H1 (cell line): ENCODE data around the gene ATOH8. TPM values are rescaled to one million over a fixed set of nuclear protein-coding genes. Genes with fewer than 3 reads are reported as not detected.

ENCODE experiments used
- CTCF ChIA-PET: fragments of 300-600 bp; sonication (Branson Sonifier 250); formaldehyde crosslinking; loops from one replicate; lab custom pipeline; 2021; ENCODE audit not compliant: partially characterized antibody; lab: Charles Lee
- POLR2A ChIA-PET: fragments of 300-600 bp; sonication (Branson Sonifier 250); formaldehyde crosslinking; loops from one replicate; lab custom pipeline; 2021; ENCODE audit warnings: inconsistent platforms; ENCODE audit not compliant: partially characterized antibody; lab: Charles Lee
- DNase-seq, 2 experiments: peaks; one replicate each; pipeline versions ENCODE4 v3.0.0 to v3.0.0-alpha.2; 2010 to 2022; ENCODE audit warnings: low spot score in 2 of 2, low read depth in 1 of 2, mixed read lengths in 1 of 2
- FAIRE-seq: peaks from 2 replicates; lab custom pipeline; 2011; peaks lifted over from hg19 to GRCh38; lab: Jason Lieb, UNC
- H2AFZ ChIP-seq: 2 replicates; pipeline ENCODE4 v1.8.1; 2012; ENCODE audit warnings: low read length, inconsistent platforms
- H2AK5ac ChIP-seq: 2 replicates; pipeline ENCODE4 v1.6.1; 2013; ENCODE audit warnings: low read depth, low read length
- H2BK120ac ChIP-seq: replicated peaks from 2 replicates; pipeline ENCODE3; 2013; ENCODE audit warnings: low read depth, low read length, inconsistent platforms
- H2BK12ac ChIP-seq: 2 replicates; pipeline ENCODE4 v1.6.1; 2013; ENCODE audit warnings: low read depth, low read length
- H2BK15ac ChIP-seq: 2 replicates; pipeline ENCODE4 v1.6.1; 2013; ENCODE audit warnings: low read length
- H2BK20ac ChIP-seq: 2 replicates; pipeline ENCODE4 v1.6.1; 2013; ENCODE audit warnings: low read length
- H2BK5ac ChIP-seq: 2 replicates; pipeline ENCODE4 v1.6.1; 2013; ENCODE audit warnings: low read depth, low read length
- H3K14ac ChIP-seq: 2 replicates; pipeline ENCODE4 v1.6.1; 2013; ENCODE audit warnings: inconsistent platforms; ENCODE audit not compliant: insufficient read length
- H3K18ac ChIP-seq: 2 replicates; pipeline ENCODE4 v1.6.1; 2013; ENCODE audit warnings: low read length; ENCODE audit errors: extremely low read depth
- H3K23ac ChIP-seq: 2 replicates; pipeline ENCODE4 v1.6.1; 2013; ENCODE audit warnings: inconsistent platforms; ENCODE audit not compliant: insufficient read length
- H3K23me2 ChIP-seq: 2 replicates; pipeline ENCODE4 v1.6.1; 2013; ENCODE audit warnings: low read depth, low read length
- H3K27ac ChIP-seq: 2 replicates; pipeline ENCODE4 v1.6.1; 2011; ENCODE audit warnings: low read depth, low read length, inconsistent platforms
- H3K27me3 ChIP-seq, 4 experiments: replicated peaks in 1 of 4; 1 replicate in 1 of 4; 2 replicates in 3 of 4; pipeline versions ENCODE4 v1.6.1 to v1.8.1; 2011 to 2013; ENCODE audit warnings: low read length in 3 of 4, mild to moderate bottlenecking in 3 of 4, inconsistent platforms in 2 of 4, mixed read lengths in 2 of 4, moderate library complexity in 1 of 4; ENCODE audit not compliant: control insufficient read depth in 3 of 4, insufficient read depth in 3 of 4; ENCODE audit errors: extremely low read depth in 1 of 4
- H3K36me3 ChIP-seq, 4 experiments: 2 replicates each; pipeline versions ENCODE4 v1.6.1 to v1.8.1; 2011 to 2013; ENCODE audit warnings: mild to moderate bottlenecking in 4 of 4, low read length in 3 of 4, moderate library complexity in 2 of 4, control low read depth in 1 of 4, inconsistent platforms in 1 of 4; ENCODE audit not compliant: insufficient read depth in 4 of 4, control insufficient read depth in 2 of 4
- H3K4ac ChIP-seq: replicated peaks from 2 replicates; pipeline ENCODE3; 2013; ENCODE audit warnings: low read length, low read depth, mixed read lengths, inconsistent platforms; ENCODE audit not compliant: insufficient read length
- H3K4me1 ChIP-seq, 4 experiments: replicated peaks in 1 of 4; 1 replicate in 1 of 4; 2 replicates in 3 of 4; pipeline versions ENCODE4 v1.6.1 to v1.8.1; 2011 to 2013; ENCODE audit warnings: low read length in 3 of 4, inconsistent platforms in 2 of 4, mixed read lengths in 1 of 4; ENCODE audit not compliant: insufficient read depth in 4 of 4, control insufficient read depth in 3 of 4
- H3K4me2 ChIP-seq, 2 experiments: 2 replicates each; pipeline versions ENCODE4 v1.6.1 to v1.8.1; 2011 to 2013; ENCODE audit warnings: low read depth in 2 of 2, low read length in 2 of 2, control low read depth in 1 of 2, inconsistent platforms in 1 of 2, mild to moderate bottlenecking in 1 of 2; ENCODE audit not compliant: insufficient read depth in 1 of 2
- H3K4me3 ChIP-seq, 4 experiments: fragments of 200-600, 300-600 bp in 1 of 4; sonication (generic), shearing (Covaris generic), sonication (Bioruptor Twin) in 1 of 4; 2 replicates each; pipeline versions ENCODE4 v1.5.1 to v1.8.1; 2011 to 2016; ENCODE audit warnings: low read length in 4 of 4, low read depth in 3 of 4, control low read depth in 2 of 4, inconsistent platforms in 2 of 4, mild to moderate bottlenecking in 2 of 4, mixed read lengths in 1 of 4, moderate library complexity in 1 of 4; ENCODE audit not compliant: insufficient read depth in 2 of 4; ENCODE audit errors: extremely low read depth in 1 of 4
- H3K56ac ChIP-seq: replicated peaks from 2 replicates; pipeline ENCODE3; 2013; ENCODE audit warnings: low read depth, mild to moderate bottlenecking, mixed read lengths, low read length, inconsistent platforms; ENCODE audit not compliant: insufficient read length
- H3K79me1 ChIP-seq: 2 replicates; pipeline ENCODE4 v1.6.1; 2013; ENCODE audit warnings: low read depth, low read length, control low read depth
- H3K79me2 ChIP-seq, 2 experiments: 2 replicates each; pipeline versions ENCODE4 v1.6.1 to v1.8.1; 2012 to 2013; ENCODE audit warnings: low read length in 2 of 2, mild to moderate bottlenecking in 2 of 2, inconsistent platforms in 1 of 2; ENCODE audit not compliant: insufficient read depth in 2 of 2, control insufficient read depth in 1 of 2
- H3K9ac ChIP-seq, 4 experiments: replicated peaks in 1 of 4; 1 replicate in 1 of 4; 2 replicates in 3 of 4; pipeline versions ENCODE4 v1.6.1 to v1.8.1; 2011 to 2013; ENCODE audit warnings: low read depth in 3 of 4, low read length in 3 of 4, control low read depth in 2 of 4, mild to moderate bottlenecking in 2 of 4, moderate library complexity in 2 of 4, inconsistent platforms in 1 of 4; ENCODE audit errors: extremely low read depth in 1 of 4
- H3K9me3 ChIP-seq, 2 experiments: 2 replicates each; pipeline versions ENCODE4 v1.6.1 to v1.8.1; 2012 to 2013; ENCODE audit warnings: mild to moderate bottlenecking in 2 of 2, moderate library complexity in 2 of 2, control low read depth in 1 of 2, inconsistent platforms in 1 of 2, low read depth in 1 of 2, low read length in 1 of 2, mixed read lengths in 1 of 2; ENCODE audit not compliant: insufficient read depth in 2 of 2
- H4K20me1 ChIP-seq, 2 experiments: replicated peaks in 1 of 2; 2 replicates each; pipeline versions ENCODE3 to v1.8.1; 2011 to 2013; ENCODE audit warnings: inconsistent platforms in 2 of 2, low read length in 2 of 2, mild to moderate bottlenecking in 1 of 2; ENCODE audit not compliant: insufficient read depth in 2 of 2, control insufficient read depth in 1 of 2
- H4K5ac ChIP-seq: 2 replicates; pipeline ENCODE4 v1.6.1; 2013; ENCODE audit warnings: low read length, low read depth, mixed read lengths, inconsistent platforms; ENCODE audit not compliant: insufficient read length
- H4K8ac ChIP-seq: 2 replicates; pipeline ENCODE4 v1.8.0; 2013; ENCODE audit warnings: mild to moderate bottlenecking, moderate library complexity, low read length, inconsistent platforms; ENCODE audit not compliant: insufficient read depth; ENCODE audit errors: extremely low read depth
- H4K91ac ChIP-seq: replicated peaks from 2 replicates; pipeline ENCODE3; 2013; ENCODE audit warnings: low read length, mixed read lengths, inconsistent platforms; ENCODE audit not compliant: insufficient read length
- EGR1 ChIP-seq: IDR thresholded peaks from 2 replicates; pipeline ENCODE4 v1.6.1; 2011; ENCODE audit warnings: low read depth, low read length, borderline replicate concordance
- SRF ChIP-seq: IDR thresholded peaks from 2 replicates; pipeline ENCODE4 v1.6.1; 2011; ENCODE audit warnings: mild to moderate bottlenecking, low read depth, low read length, moderate library complexity
- WGBS, 2 experiments: shearing (Covaris generic) in 1 of 2; methylation state at CpG; one replicate each; pipeline versions ENCODE4 v1.1.6 to v1.1.7; 2013 to 2015; ENCODE audit warnings: low lambda C conversion rate in 2 of 2, mixed read lengths in 2 of 2, inconsistent platforms in 1 of 2, low coverage in 1 of 2, missing lambda C conversion rate in 1 of 2; ENCODE audit not compliant: insufficient replicate concordance in 2 of 2, insufficient coverage in 1 of 2, insufficient read length in 1 of 2; ENCODE audit errors: extremely low coverage in 1 of 2, missing lambda C conversion rate in 1 of 2; 5-methylcytosine and 5-hydroxymethylcytosine counted together
- polyA plus RNA-seq, 7 experiments: library from polyadenylated mRNA; depleted of rRNA in 3 of 7; stranded (reverse) in 5 of 7; unstranded in 2 of 7; fragments of >200 nt in 5 of 7; fragments of 200-250 nt in 2 of 7; gene quantifications; 1 replicate in 5 of 7; 2 replicates in 1 of 7; 4 replicates in 1 of 7; pipeline versions ENCODE4 v1.2.1 to v1.2.3, GENCODE V29; 2011 to 2013; ENCODE audit warnings: missing spikeins in 2 of 7, mixed read lengths in 2 of 7
- total RNA-seq: library from RNA; stranded (reverse); fragmentation: NEBNext Ultra II Directional; extraction: Animal tissue kit (Norgen Biotek cat#: 25700); gene quantifications from 2 replicates; pipeline ENCODE4 v1.2.1, GENCODE V29; 2021

Gene ATOH8
- total and polyA plus RNA-seq, 2 of the 8 experiments (the other 6 are each of a cell fraction or from before 2014, with no cell fraction given) = 0.50 to 0.53 TPM

GRCh38 chr2:85704800-85705679, 48.8 kb upstream of the ATOH8 start:
- no peaks in the 10 kb centered on the region for H3K36me3 ChIP-seq
- no peaks in the 10 kb centered on the region; a peak in 1 of 7 replicates for H3K27me3 ChIP-seq
- no peaks in the 10 kb centered on the region for H4K20me1 ChIP-seq
- no peak overlapping the region for H4K5ac ChIP-seq
- H4K91ac ChIP-seq = no peak overlapping the region
- H3K14ac ChIP-seq = no peak overlapping the region
- H3K4ac ChIP-seq = peak overlapping the region; percentile 87
- H3K9me3 ChIP-seq = no peaks in the 10 kb centered on the region
- no peak overlapping the region for H4K8ac ChIP-seq
- H3K9ac ChIP-seq = no peak overlapping the region
- H3K23ac ChIP-seq = no peak overlapping the region
- POLR2A ChIA-PET = interaction anchor here (0.6 to 2.5 kb wide), 3 partner anchors 18 to 40 kb away, joined by 3 to 10 read pairs (median 3); no protein-coding TSS in a partner anchor
- no peaks in the 10 kb centered on the region for H3K23me2 ChIP-seq
- no peak overlapping the region; the same call in 1 of the 2 replicates for H2AK5ac ChIP-seq
- no peak overlapping the region for H3K56ac ChIP-seq
- no peak overlapping the region for H3K4me2 ChIP-seq
- peaks cover 0 to 7% (median 4%) of the 10 kb centered on the region in 4 experiments; a peak in 4 of 7 replicates for H3K4me1 ChIP-seq
- DNase-seq (no peak), FAIRE-seq (no peak)
- H3K18ac ChIP-seq = no peak overlapping the region
- no peak overlapping the region for H2AFZ ChIP-seq
- H3K4me3 ChIP-seq = no peak overlapping the region
- no peak overlapping the region for H2BK12ac ChIP-seq
- no peaks in the 10 kb centered on the region for H3K79me1 ChIP-seq
- H2BK20ac ChIP-seq = no peak overlapping the region
- H2BK15ac ChIP-seq = 0 out of 2 replicates have a peak overlapping the region, but pooled peaks have one; percentile 53
- H2BK5ac ChIP-seq = peak overlapping the region; percentile 4; the same call in 1 of the 2 replicates
- no peak overlapping the region for H3K27ac ChIP-seq
- H2BK120ac ChIP-seq = no peak overlapping the region
- WGBS, 2 experiments = 90% methylated on average over 8 of the region's 8 CpGs; no CpG with 5 or more reads in 1 of the 2 experiments
- CTCF ChIA-PET = interaction anchor here (0.8 to 7.4 kb wide), 18 partner anchors 8 to 110 kb away, joined by 3 to 80 read pairs (median 7); partner anchors contain the start of gene GNLY
- H3K79me2 ChIP-seq = no peaks in the 10 kb centered on the region
- no peak for TF ChIP-seq EGR1
- TF ChIP-seq SRF = 0 out of 2 replicates have a peak, but pooled peaks have one; percentile 27
- TF ChIP-seq, all 59 proteins: peak for 1
